ENCODE results near the gene EDC3. TPM values are rescaled to one million over a fixed set of nuclear protein-coding genes. Genes with fewer than 3 reads are reported as not detected.

EDC3 gene
- total RNA-seq, 1 donor, result 9.8 TPM

DNA sequence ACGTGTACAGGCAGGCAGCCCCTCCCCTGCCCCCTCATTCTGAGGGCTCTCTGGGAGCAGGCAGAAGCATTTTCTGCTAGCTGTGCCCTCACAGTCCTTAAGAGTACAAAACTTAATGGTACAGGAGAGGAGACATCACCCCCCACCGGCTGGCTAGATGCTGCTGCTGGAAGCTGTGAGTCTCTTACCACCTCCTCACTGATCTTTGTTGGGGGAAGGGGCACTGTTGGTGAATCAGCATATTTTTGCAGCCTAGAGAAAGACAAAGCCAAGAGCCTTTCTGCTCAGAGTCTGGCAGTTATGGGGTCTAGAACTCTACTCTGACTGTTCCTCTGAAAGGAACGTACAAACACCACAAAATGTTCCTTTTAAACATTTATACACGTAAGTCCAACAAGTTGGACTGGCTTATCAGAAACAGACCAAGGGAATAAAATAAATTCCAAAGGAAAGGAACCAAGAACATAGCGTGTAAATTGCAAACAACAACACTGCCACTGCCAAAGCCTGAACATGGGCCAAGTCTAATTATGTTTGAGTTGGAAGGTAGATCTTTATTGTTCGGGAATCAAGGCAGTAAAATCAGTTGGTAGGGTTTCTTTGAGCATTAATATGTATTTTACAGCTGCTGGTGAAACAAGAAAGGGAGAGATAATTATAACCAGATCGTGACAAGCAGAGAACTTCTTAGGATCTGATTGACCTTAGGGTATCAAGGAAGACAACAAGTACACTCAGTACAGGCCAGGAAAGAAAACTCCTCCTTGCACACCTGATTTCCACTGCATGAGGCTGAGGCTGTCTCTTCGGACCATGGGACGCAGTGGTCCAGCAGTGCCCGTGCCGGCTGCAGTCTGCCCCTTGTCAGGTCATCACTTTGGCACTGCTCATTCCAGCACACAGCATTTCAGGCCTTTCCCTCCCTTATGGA, 52.8 kb downstream of the EDC3 start:
- no peak overlapping the region for H2AFZ ChIP-seq (ENCODE audit: low read length)

DNA sequence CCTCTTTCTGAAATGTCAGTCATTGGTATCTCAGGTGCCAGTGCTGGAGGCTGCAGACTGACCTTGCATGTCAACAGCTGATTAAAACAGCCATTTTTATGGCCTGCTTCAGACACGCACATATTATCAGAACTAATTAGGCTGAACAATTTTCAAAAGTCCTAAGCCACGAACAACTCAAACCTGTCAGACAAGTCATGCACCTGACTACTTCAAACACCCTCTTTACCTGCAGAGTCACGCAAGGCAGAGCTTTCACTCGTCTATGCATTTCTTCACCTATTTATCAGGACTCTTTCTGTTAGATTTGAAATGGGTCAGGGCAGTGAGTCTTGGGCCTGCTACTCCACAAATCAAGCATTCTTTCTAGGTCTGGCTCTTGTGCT, 53.5 kb downstream of the EDC3 start:
- H3K4me1 ChIP-seq (ENCODE audit: insufficient read depth, low read length), result peaks cover 17% of the 10 kb centered on the region
- peak overlapping the region; percentile 46 for H3K4me2 ChIP-seq (ENCODE audit: insufficient read depth, low read length)
- peaks cover 43% of the 10 kb centered on the region for H3K79me2 ChIP-seq (ENCODE audit: insufficient read depth, low read length)
- H3K36me3 ChIP-seq (ENCODE audit: insufficient read depth, low read length), result peaks cover 15% of the 10 kb centered on the region
- peaks cover 42% of the 10 kb centered on the region for H4K20me1 ChIP-seq (ENCODE audit: insufficient read depth, low read length)
- TF ChIP-seq, protein P1, sequence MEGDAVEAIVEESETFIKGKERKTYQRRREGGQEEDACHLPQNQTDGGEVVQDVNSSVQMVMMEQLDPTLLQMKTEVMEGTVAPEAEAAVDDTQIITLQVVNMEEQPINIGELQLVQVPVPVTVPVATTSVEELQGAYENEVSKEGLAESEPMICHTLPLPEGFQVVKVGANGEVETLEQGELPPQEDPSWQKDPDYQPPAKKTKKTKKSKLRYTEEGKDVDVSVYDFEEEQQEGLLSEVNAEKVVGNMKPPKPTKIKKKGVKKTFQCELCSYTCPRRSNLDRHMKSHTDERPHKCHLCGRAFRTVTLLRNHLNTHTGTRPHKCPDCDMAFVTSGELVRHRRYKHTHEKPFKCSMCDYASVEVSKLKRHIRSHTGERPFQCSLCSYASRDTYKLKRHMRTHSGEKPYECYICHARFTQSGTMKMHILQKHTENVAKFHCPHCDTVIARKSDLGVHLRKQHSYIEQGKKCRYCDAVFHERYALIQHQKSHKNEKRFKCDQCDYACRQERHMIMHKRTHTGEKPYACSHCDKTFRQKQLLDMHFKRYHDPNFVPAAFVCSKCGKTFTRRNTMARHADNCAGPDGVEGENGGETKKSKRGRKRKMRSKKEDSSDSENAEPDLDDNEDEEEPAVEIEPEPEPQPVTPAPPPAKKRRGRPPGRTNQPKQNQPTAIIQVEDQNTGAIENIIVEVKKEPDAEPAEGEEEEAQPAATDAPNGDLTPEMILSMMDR (IDR thresholded peaks at IDR 0.05; ENCODE audit: extremely low read depth, low read depth, low read length), result no peak
- H3K27ac ChIP-seq (ENCODE audit: low read depth, low read length), result peak overlapping the region; percentile 48
- H3K9me3 ChIP-seq (ENCODE audit: low read depth, low read length), result no peaks in the 10 kb centered on the region
- no peak for DNase-seq (ENCODE audit: insufficient read length, low spot score, missing footprints)
- no peak overlapping the region for H2AFZ ChIP-seq (ENCODE audit: low read length)
- H3K27me3 ChIP-seq (ENCODE audit: insufficient read depth, low read length), result no peaks in the 10 kb centered on the region
- H3K4me3 ChIP-seq (ENCODE audit: insufficient read depth, low read length), result no peak overlapping the region

More for the DNA sequence above, 52.8 kb downstream of the EDC3 start:
- no peak overlapping the region for H3K4me3 ChIP-seq (ENCODE audit: insufficient read depth, low read length)
- peaks cover 15% of the 10 kb centered on the region for H3K36me3 ChIP-seq (ENCODE audit: insufficient read depth, low read length)
- H3K27ac ChIP-seq (ENCODE audit: low read depth, low read length), result peak overlapping the region; percentile 48
- no peaks in the 10 kb centered on the region for H3K9me3 ChIP-seq (ENCODE audit: low read depth, low read length)
- peaks cover 48% of the 10 kb centered on the region for H3K79me2 ChIP-seq (ENCODE audit: insufficient read depth, low read length)
- peaks cover 17% of the 10 kb centered on the region for H3K4me1 ChIP-seq (ENCODE audit: insufficient read depth, low read length)
- peaks cover 48% of the 10 kb centered on the region for H4K20me1 ChIP-seq (ENCODE audit: insufficient read depth, low read length)
- DNase-seq (ENCODE audit: insufficient read length, low spot score, missing footprints), result peak; percentile 65
- peak overlapping the region; percentile 46 for H3K4me2 ChIP-seq (ENCODE audit: insufficient read depth, low read length)
- TF ChIP-seq, protein P1 (IDR thresholded peaks at IDR 0.05; ENCODE audit: extremely low read depth, low read depth, low read length), result no peak
- H3K27me3 ChIP-seq (ENCODE audit: insufficient read depth, low read length), result no peaks in the 10 kb centered on the region

DNA sequence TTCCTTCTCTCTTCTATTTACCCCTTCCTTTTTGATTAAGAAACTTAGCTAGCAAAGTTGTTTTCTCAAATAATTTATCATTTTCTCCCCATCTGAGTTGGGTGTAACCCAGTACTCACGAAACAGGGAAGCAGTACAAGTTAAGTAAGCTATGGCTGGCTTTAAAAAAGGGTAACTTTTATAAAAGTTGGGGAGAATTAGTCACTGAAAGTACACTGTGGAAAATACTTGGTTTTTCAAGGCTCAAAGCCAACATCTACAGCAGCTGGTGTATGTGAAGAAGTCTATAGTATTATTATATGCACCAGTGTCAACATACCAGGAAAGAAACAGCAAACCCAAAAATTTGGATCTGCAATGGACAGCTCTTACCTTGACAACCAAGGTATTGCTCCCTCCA, 54.7 kb downstream of the EDC3 start:
- peaks cover 39% of the 10 kb centered on the region for H4K20me1 ChIP-seq (ENCODE audit: insufficient read depth, low read length)
- no peak overlapping the region for H3K4me3 ChIP-seq (ENCODE audit: insufficient read depth, low read length)
- H3K27me3 ChIP-seq (ENCODE audit: insufficient read depth, low read length), result no peaks in the 10 kb centered on the region
- peaks cover 21% of the 10 kb centered on the region for H3K36me3 ChIP-seq (ENCODE audit: insufficient read depth, low read length)
- no peak for DNase-seq (ENCODE audit: insufficient read length, low spot score, missing footprints)
- no peaks in the 10 kb centered on the region for H3K9me3 ChIP-seq (ENCODE audit: low read depth, low read length)
- H3K4me2 ChIP-seq (ENCODE audit: insufficient read depth, low read length), result no peak overlapping the region
- H3K79me2 ChIP-seq (ENCODE audit: insufficient read depth, low read length), result peaks cover 40% of the 10 kb centered on the region
- H2AFZ ChIP-seq (ENCODE audit: low read length), result no peak overlapping the region
- H3K27ac ChIP-seq (ENCODE audit: low read depth, low read length), result no peak overlapping the region
- TF ChIP-seq, protein P1 (IDR thresholded peaks at IDR 0.05; ENCODE audit: extremely low read depth, low read depth, low read length), result no peak
- H3K4me1 ChIP-seq (ENCODE audit: insufficient read depth, low read length), result peaks cover 17% of the 10 kb centered on the region

DNA sequence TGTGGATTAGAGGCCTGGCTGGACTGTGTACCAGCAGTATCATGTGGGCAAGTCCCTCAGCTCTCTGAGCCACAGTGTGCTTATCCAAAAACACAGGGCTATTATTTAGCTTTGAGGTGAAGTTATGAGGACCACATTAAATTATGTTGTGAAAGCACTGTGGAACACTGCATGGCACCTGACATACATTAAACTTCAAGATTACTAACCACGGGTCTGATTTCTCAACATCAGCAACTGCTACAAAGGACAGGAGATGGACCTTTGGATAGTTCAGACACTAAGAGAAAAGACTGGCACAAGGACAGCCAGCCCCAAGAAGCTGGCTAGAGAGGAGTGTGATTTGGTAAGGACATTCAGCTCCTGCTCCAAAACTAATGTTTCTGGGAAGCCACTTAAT, 58.8 kb downstream of the EDC3 start:
- no peak overlapping the region for H3K4me3 ChIP-seq (ENCODE audit: insufficient read depth, low read length)
- no peaks in the 10 kb centered on the region for H3K27me3 ChIP-seq (ENCODE audit: insufficient read depth, low read length)
- no peak overlapping the region for H3K27ac ChIP-seq (ENCODE audit: low read depth, low read length)
- H3K4me1 ChIP-seq (ENCODE audit: insufficient read depth, low read length), result no peaks in the 10 kb centered on the region
- no peak overlapping the region for H3K4me2 ChIP-seq (ENCODE audit: insufficient read depth, low read length)
- TF ChIP-seq, protein P1 (IDR thresholded peaks at IDR 0.05; ENCODE audit: extremely low read depth, low read depth, low read length), result no peak
- peaks cover 48% of the 10 kb centered on the region for H3K36me3 ChIP-seq (ENCODE audit: insufficient read depth, low read length)
- no peaks in the 10 kb centered on the region for H3K9me3 ChIP-seq (ENCODE audit: low read depth, low read length)
- peaks cover 14% of the 10 kb centered on the region for H3K79me2 ChIP-seq (ENCODE audit: insufficient read depth, low read length)
- peaks cover 34% of the 10 kb centered on the region for H4K20me1 ChIP-seq (ENCODE audit: insufficient read depth, low read length)
- peak; percentile 19 for DNase-seq (ENCODE audit: insufficient read length, low spot score, missing footprints)
- H2AFZ ChIP-seq (ENCODE audit: low read length), result no peak overlapping the region
